Ascending aorta (tissue), 2 donors: ENCODE data around the gene NDE1. TPM values are rescaled to one million over a fixed set of nuclear protein-coding genes. Genes with fewer than 3 reads are reported as not detected.

Experiments
- DNase-seq, 2 donors: peaks; one replicate each; pipeline ENCODE4 v3.0.0-alpha.2; 2019; ENCODE audit warnings: low spot score in 2 of 2
- H3K27ac ChIP-seq, 2 donors: fragments of 200-600 bp; sonication (generic); one replicate each; pipeline ENCODE4 v1.5.1; 2016 to 2017; ENCODE audit warnings: mild to moderate bottlenecking in 1 of 2
- H3K27me3 ChIP-seq: fragments of 200-600 bp; sonication (generic); one replicate; pipeline ENCODE4 v1.5.1; 2017
- H3K36me3 ChIP-seq, 2 donors: fragments of 200-600 bp; sonication (generic); one replicate each; pipeline ENCODE4 v1.5.1; 2016
- H3K4me1 ChIP-seq, 2 donors: fragments of 200-600 bp; sonication (generic); one replicate each; pipeline ENCODE4 v1.5.1; 2016 to 2017; ENCODE audit warnings: mild to moderate bottlenecking in 1 of 2
- H3K4me3 ChIP-seq, 2 donors: fragments of 200-600 bp; sonication (generic); one replicate each; pipeline ENCODE4 v1.5.1; 2016 to 2017; ENCODE audit warnings: mild to moderate bottlenecking in 1 of 2
- H3K9me3 ChIP-seq, 2 donors: fragments of 200-600 bp; sonication (generic); one replicate each; pipeline ENCODE4 v1.5.1; 2016
- intact Hi-C: fragments of 100-400 bp; cut with DNase I; formaldehyde crosslinking; loops from one replicate; pipeline ENCODE4 v1.15.1; 2023
- total RNA-seq: library from RNA; depleted of rRNA; stranded (reverse); fragments of >200 nt; gene quantifications from one replicate; pipeline ENCODE4 v1.1.0, GENCODE V29; 2016
- TF ChIP-seq, protein P1 (sequence below), 3 experiments: fragments of 200-600 bp in 2 of 3; fragments of 450-650 bp in 1 of 3; sonication (generic) in 2 of 3; IDR thresholded peaks; one replicate each; pipeline ENCODE4 v1.5.1; 2016 to 2019; ENCODE audit warnings: antibody characterized with exemption in 3 of 3, mild to moderate bottlenecking in 1 of 3, moderate library complexity in 1 of 3

The NDE1 gene
- total RNA-seq, 1 donor from 2014 or later: 21.9 TPM

DNA sequence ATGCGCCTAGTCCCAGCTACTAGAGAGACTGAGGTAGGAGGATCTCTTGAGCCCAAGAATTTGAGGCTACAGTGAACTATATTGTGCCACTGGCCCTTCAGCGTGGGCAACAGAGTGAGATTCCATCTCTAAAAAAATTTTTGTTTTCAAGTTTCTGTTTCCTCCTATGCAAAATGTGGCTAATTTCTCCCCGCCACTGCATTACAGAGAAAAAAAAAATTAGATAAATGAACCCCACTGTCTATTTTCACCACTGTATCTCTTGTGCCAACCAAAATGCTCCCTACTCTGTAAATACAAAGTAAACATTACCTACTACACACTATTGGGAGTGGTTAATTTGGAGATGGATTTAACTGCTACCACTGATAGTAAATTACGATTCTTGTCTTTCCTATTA is 9.1 kb upstream of the NDE1 start:
- Histone ChIP-seq H3K4me1 (peaks cover 0 to 12% of the 10 kb centered on the region in 2 donors), H3K4me3 (no peak overlapping the region), H3K27me3 (no peaks in the 10 kb centered on the region), H3K9me3 (no peaks in the 10 kb centered on the region), H3K36me3 (peaks cover 32 to 34% of the 10 kb centered on the region in 2 donors), H3K27ac (no peak overlapping the region)
- TF ChIP-seq, protein P1, sequence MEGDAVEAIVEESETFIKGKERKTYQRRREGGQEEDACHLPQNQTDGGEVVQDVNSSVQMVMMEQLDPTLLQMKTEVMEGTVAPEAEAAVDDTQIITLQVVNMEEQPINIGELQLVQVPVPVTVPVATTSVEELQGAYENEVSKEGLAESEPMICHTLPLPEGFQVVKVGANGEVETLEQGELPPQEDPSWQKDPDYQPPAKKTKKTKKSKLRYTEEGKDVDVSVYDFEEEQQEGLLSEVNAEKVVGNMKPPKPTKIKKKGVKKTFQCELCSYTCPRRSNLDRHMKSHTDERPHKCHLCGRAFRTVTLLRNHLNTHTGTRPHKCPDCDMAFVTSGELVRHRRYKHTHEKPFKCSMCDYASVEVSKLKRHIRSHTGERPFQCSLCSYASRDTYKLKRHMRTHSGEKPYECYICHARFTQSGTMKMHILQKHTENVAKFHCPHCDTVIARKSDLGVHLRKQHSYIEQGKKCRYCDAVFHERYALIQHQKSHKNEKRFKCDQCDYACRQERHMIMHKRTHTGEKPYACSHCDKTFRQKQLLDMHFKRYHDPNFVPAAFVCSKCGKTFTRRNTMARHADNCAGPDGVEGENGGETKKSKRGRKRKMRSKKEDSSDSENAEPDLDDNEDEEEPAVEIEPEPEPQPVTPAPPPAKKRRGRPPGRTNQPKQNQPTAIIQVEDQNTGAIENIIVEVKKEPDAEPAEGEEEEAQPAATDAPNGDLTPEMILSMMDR (IDR thresholded peaks at IDR 0.05): no peak
- DNase-seq: no peak
- intact Hi-C loops: no loop called here

DNA sequence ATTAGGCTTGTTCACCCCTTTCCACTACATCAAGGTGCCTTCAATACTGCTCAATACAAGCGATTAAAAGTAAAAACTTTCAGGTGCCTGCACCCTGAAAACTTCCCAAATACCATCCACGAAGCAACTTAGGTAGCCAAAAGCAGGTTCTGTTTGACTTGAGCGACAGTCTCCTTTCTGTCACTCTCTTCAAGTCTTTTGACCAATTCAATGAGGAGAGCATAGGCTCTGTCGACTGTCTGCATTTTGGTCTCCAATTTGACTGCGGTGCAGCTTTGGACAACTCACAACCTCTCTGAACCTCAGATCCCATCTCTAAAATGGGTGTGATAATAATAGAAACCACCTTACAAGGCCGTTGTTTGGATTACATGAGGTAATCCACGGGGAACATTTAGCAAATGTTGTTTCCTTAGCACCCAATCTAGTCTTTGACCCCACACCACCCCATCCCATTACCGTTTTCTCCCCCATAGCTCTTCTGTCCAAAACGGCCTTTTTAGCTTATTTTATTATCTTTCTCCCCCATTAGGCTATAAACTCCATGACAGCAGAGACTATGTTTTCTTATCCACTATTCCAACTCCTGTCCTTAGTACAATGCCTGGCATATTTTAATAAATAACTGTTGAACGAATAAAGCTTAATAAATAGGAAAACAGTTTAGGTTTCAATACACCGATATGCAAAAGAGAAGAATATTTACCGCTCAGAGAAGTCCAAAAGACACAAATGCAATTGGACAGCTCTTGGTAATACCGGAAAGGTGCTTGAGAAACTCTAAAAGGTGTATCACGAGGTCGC is 8.1 kb upstream of the NDE1 start:
- TF ChIP-seq, protein P1 (IDR thresholded peaks at IDR 0.05): no peak
- intact Hi-C loops: loop anchor here (2.0 kb wide), 3 partner anchors 31 to 553 kb away; no protein-coding TSS in a partner anchor
- H3K4me3 ChIP-seq: peak overlapping the region; percentile 92 to 96
- peaks cover 0 to 12% of the 10 kb centered on the region in 2 donors for H3K4me1 ChIP-seq
- no peaks in the 10 kb centered on the region for H3K9me3 ChIP-seq
- peaks cover 23 to 24% of the 10 kb centered on the region in 2 donors for H3K36me3 ChIP-seq
- peak overlapping the region; percentile 98 for H3K27ac ChIP-seq
- DNase-seq: no peak
- no peaks in the 10 kb centered on the region for H3K27me3 ChIP-seq

DNA sequence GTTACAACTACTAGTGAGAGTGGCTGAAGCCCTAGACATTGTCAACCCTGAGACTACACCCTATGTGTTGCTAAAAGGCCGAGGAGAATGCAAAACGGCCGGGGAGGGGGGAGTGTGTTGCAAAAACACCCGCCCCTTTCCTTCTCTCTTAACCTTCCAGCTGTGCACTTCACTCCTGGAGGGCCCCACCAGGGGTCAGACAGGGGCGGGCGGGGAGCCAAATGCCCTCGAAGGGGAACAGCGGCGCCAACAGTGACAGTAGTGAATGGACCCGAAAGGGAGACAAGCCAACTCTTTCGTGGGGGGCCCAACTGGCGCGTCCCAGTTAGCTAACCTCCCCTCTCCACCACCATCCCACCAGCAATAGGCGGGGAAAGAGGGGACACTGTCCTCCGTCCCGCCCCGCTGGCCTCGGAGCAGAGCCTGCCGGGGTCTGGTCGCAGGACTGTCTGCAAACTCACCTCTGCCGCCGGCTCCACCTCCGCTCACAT is 7.4 kb upstream of the NDE1 start:
- H3K27me3 ChIP-seq: no peaks in the 10 kb centered on the region
- H3K36me3 ChIP-seq: peaks cover 16 to 18% of the 10 kb centered on the region in 2 donors
- H3K9me3 ChIP-seq: no peaks in the 10 kb centered on the region
- H3K27ac ChIP-seq: peak overlapping the region; percentile 98
- DNase-seq: peak; percentile 37 to 84
- H3K4me3 ChIP-seq: peak overlapping the region; percentile 92 to 96
- peaks cover 0 to 12% of the 10 kb centered on the region in 2 donors for H3K4me1 ChIP-seq
- intact Hi-C loops: loop anchor here (2.0 kb wide), 3 partner anchors 30 to 552 kb away; no protein-coding TSS in a partner anchor
- TF ChIP-seq, protein P1 (IDR thresholded peaks at IDR 0.05): peak in 1 of 3 experiments; percentile 42

DNA sequence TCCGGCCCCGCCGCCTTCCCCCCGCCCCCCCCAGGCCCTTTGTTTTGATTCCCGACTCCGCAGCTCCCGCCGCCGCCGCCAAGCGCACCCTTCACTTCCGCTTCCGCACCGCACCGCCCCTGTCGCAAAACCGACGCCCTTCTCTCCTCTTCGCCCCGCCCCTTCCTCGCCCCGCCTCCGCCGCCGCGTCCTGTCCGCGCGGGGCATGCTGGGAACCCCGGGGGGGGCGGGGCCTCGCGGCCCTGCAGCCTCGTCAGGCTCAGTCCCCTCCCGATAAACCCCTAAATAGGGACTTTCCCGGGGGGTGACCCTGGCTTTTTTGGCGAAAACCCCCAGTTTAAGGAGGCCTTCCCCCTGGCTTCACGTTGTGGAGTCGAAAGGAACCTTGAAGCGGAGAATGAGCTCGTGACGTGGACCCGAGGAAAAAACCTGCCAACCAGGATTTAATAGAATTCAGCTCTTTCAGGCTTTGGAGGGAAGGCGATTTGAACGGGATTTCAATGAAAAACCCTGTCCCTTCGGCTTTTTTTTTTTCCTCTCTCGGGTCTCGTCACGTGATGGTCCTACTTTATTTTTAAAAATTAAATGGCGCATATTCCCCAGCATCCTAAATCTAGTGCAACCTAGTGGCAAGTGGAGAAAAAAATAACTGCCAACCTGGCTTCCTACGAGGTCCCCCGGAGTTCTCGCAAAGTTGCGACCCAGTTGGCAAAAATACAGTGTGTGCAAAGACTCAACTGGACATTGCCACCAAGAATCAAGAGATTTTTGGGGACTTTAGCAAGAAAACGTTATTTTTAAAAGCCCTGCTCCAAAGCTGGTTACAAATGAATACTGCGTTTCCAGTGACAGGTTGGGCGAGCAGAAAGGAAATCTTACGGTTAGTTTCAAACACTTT is 6.7 kb upstream of the NDE1 start, which contains the start of gene MARF1:
MARF1 (minus strand) TSS at position 107 of the 898 bp plus-strand sequence. CDS start 3,921 bp downstream, outside the sequence.
- Histone ChIP-seq H3K4me3 (peak within 1 kb of the TSS; percentile 92 to 96), H3K27me3 (no peaks in the 10 kb centered on the region), H3K36me3 (peaks cover 9 to 11% of the 10 kb centered on the region in 2 donors), H3K9me3 (no peaks in the 10 kb centered on the region), H3K4me1 (peaks cover 0 to 12% of the 10 kb centered on the region in 2 donors), H3K27ac (peak within 1 kb of the TSS; percentile 98)
- peak; percentile 83 to 98 for DNase-seq
- intact Hi-C loops: loop anchor here (2.0 kb wide), 3 partner anchors 30 to 552 kb away; no protein-coding TSS in a partner anchor
- TF ChIP-seq, protein P1 (IDR thresholded peaks at IDR 0.05): peak in 2 of 3 experiments; percentile 42 to 65

DNA sequence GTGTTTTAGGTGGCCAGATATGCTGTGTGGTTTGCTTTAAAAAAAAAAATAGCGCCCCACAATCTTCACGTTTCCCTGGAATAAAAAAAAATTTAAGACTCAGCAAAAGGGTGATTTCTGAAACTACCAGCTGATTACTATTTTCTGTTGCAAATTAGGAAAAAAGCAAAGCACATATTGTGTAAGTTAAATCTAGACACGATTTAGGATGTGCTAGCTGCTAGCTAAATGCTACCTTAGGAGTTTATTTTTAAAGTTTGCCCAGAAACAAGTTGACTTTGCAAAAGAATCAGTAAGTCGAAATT is 6.1 kb upstream of the NDE1 start:
- no peak for DNase-seq
- Histone ChIP-seq H3K36me3 (peaks cover 4 to 5% of the 10 kb centered on the region in 2 donors), H3K4me1 (peaks cover 0 to 12% of the 10 kb centered on the region in 2 donors), H3K9me3 (no peaks in the 10 kb centered on the region), H3K4me3 (peak overlapping the region; percentile 92 to 96), H3K27ac (peak overlapping the region; percentile 98), H3K27me3 (no peaks in the 10 kb centered on the region)
- intact Hi-C loops: loop anchor here (2.0 kb wide), 3 partner anchors 29 to 551 kb away; no protein-coding TSS in a partner anchor
- TF ChIP-seq, protein P1 (IDR thresholded peaks at IDR 0.05): no peak
